HCT116 (cell line): ENCODE measurements around the gene HCN4.

Experiments used
- CEBPB ChIP-seq: IDR thresholded peaks from 2 replicates; pipeline ENCODE4 v1.6.1; 2012; ENCODE audit warnings: low read depth
- CTCF ChIP-seq, 3 experiments: fragments of 200-600 bp in 1 of 3; sonication (generic) in 1 of 3; IDR thresholded peaks in 2 of 3; conservative IDR thresholded peaks in 1 of 3; 2 replicates each; pipeline ENCODE4 v1.5.1; 2012 to 2017; ENCODE audit warnings: low read depth in 2 of 3, low read length in 2 of 3, antibody characterized with exemption in 1 of 3, borderline replicate concordance in 1 of 3, control low read depth in 1 of 3, mild to moderate bottlenecking in 1 of 3, mixed read lengths in 1 of 3, mixed run types in 1 of 3, moderate library complexity in 1 of 3; ENCODE audit not compliant: insufficient read depth in 1 of 3
- EZH2 ChIP-seq: fragments of 200-600 bp; sonication (generic); IDR thresholded peaks from 2 replicates; pipeline ENCODE4 v1.6.1; 2017; ENCODE audit warnings: antibody characterized with exemption, mixed run types
- POLR2A ChIP-seq: IDR thresholded peaks from 2 replicates; pipeline ENCODE4 v1.7.0; 2011; ENCODE audit warnings: borderline replicate concordance; ENCODE audit not compliant: insufficient read depth, insufficient read length; ENCODE audit errors: extremely low read depth
- POLR2AphosphoS5 ChIP-seq: IDR thresholded peaks from 2 replicates; pipeline ENCODE4 v1.6.1; 2011; ENCODE audit warnings: mild to moderate bottlenecking, low read depth, low read length, moderate library complexity
- REST ChIP-seq: IDR thresholded peaks from 2 replicates; pipeline ENCODE4 v1.6.1; 2012; ENCODE audit warnings: low read depth
- SIN3A ChIP-seq: IDR thresholded peaks from 2 replicates; pipeline ENCODE4 v1.6.1; 2012; ENCODE audit warnings: low read depth
- TCF7L2 ChIP-seq: IDR thresholded peaks from 2 replicates; pipeline ENCODE4 v1.7.0; 2011; ENCODE audit warnings: borderline replicate concordance, inconsistent platforms; ENCODE audit not compliant: insufficient read depth, insufficient read length; ENCODE audit errors: extremely low read depth
- ZFX ChIP-seq: fragments of 450-650 bp; IDR thresholded peaks from 2 replicates; pipeline ENCODE4 v1.6.1; 2017

GRCh38 chr15:73345658-73346057 lies 23.1 kb downstream of the HCN4 start:
- TF ChIP-seq SIN3A (no peak), CTCF (IDR thresholded peaks at IDR 0.05 in 2 of 3, conservative IDR thresholded peaks at IDR 0.05 in 1 of 3; ENCODE audit: borderline replicate concordance in 1 of 3, insufficient read depth in 1 of 3, low read depth in 2 of 3, low read length in 2 of 3) (no peak), POLR2AphosphoS5 (no peak), ZFX (no peak), CEBPB (no peak), EZH2 (no peak), POLR2A (no peak), TCF7L2 (no peak), REST (no peak)
